WTC11 (cell line): ENCODE measurements around the gene NPIPA5. TPM values are rescaled to one million over a fixed set of nuclear protein-coding genes. Genes with fewer than 3 reads are reported as not detected.
A peak's percentile ranks its signal among the peaks of the same experiment; 100 is the strongest.
"Not testable (repeated sequence)": the region's sequence is repeated elsewhere in the genome, so short reads cannot be mapped to it uniquely, and the experiment has no call there.

ENCODE experiments used
- ATAC-seq: fragments of 200-7000 bp; cut with Tn5 transposase; 2 replicates; pipeline ENCODE4 v1.10.0; 2021; ENCODE audit warnings: mild to moderate bottlenecking, moderate library complexity
- Bru-seq: library from RNA; stranded (reverse); fragments of 400-500 nt; gene quantifications from one replicate; lab custom pipeline; 2021; lab: Mats Ljungman, UMichigan
- CTCF ChIA-PET: fragments of 300-600 bp; sonication (Branson Sonifier 250); formaldehyde crosslinking; loops from one replicate; lab custom pipeline; 2021; ENCODE audit warnings: antibody characterized with exemption; lab: Charles Lee
- POLR2A ChIA-PET: fragments of 350-600 bp; sonication (Branson Sonifier 250); formaldehyde crosslinking; loops from one replicate; lab custom pipeline; 2021; ENCODE audit warnings: antibody characterized with exemption; lab: Charles Lee
- DNase-seq: peaks from one replicate; pipeline ENCODE4 v3.0.0; 2021; ENCODE audit warnings: low spot score
- H3K27ac Mint-ChIP-seq: 2 replicates; pipeline ENCODE4 v1.8.0; 2021; ENCODE audit warnings: mixed read lengths
- H3K27me3 Mint-ChIP-seq: 2 replicates; pipeline ENCODE4 v1.8.0; 2021; ENCODE audit warnings: low read depth, mild to moderate bottlenecking, moderate library complexity, mixed read lengths
- H3K36me3 Mint-ChIP-seq: 2 replicates; pipeline ENCODE4 v1.8.0; 2021; ENCODE audit warnings: mixed read lengths
- H3K4me1 Mint-ChIP-seq: 2 replicates; pipeline ENCODE4 v1.8.0; 2022; ENCODE audit warnings: mixed read lengths
- H3K4me3 Mint-ChIP-seq: 2 replicates; pipeline ENCODE4 v1.8.0; 2021; ENCODE audit warnings: mild to moderate bottlenecking, moderate library complexity, mixed read lengths
- H3K9me3 Mint-ChIP-seq: 2 replicates; pipeline ENCODE4 v1.8.0; 2021; ENCODE audit warnings: mixed read lengths
- AR ChIP-seq: fragments of 250-450 bp; sonication (Bioruptor Pico); IDR thresholded peaks from 2 replicates; pipeline ENCODE4 v1.9.0; 2021; ENCODE audit warnings: mild to moderate bottlenecking
- ATF3 ChIP-seq: sonication (generic); formaldehyde crosslinking; conservative IDR thresholded peaks from 2 replicates; pipeline ENCODE4 v1.8.1; 2022; ENCODE audit warnings: mild to moderate bottlenecking, missing genetic modification reagents
- CDX4 ChIP-seq: fragments of 250-450 bp; sonication (Bioruptor Pico); IDR thresholded peaks from 2 replicates; pipeline ENCODE4 v1.9.0; 2021; ENCODE audit warnings: moderate library complexity, mild to moderate bottlenecking, inconsistent platforms, borderline replicate concordance
- CREB1 ChIP-seq: sonication (generic); formaldehyde crosslinking; IDR thresholded peaks from 2 replicates; pipeline ENCODE4 v1.8.0; 2023; ENCODE audit warnings: mild to moderate bottlenecking, missing genetic modification reagents
- E2F1 ChIP-seq: sonication (generic); formaldehyde crosslinking; IDR thresholded peaks from 2 replicates; pipeline ENCODE4 v1.8.0; 2022; ENCODE audit warnings: mild to moderate bottlenecking, missing genetic modification reagents
- ELF4 ChIP-seq: sonication (generic); formaldehyde crosslinking; IDR thresholded peaks from 2 replicates; pipeline ENCODE4 v1.8.1; 2022; ENCODE audit warnings: low read depth, mild to moderate bottlenecking, moderate library complexity, missing genetic modification reagents
- EMX1 ChIP-seq: fragments of 250-450 bp; sonication (Bioruptor Pico); IDR thresholded peaks from 2 replicates; pipeline ENCODE4 v1.8.0; 2021; ENCODE audit warnings: mild to moderate bottlenecking
- ERG ChIP-seq: fragments of 250-450 bp; sonication (Bioruptor Pico); IDR thresholded peaks from 2 replicates; pipeline ENCODE4 v1.8.0; 2021; ENCODE audit warnings: mild to moderate bottlenecking
- ESRRA ChIP-seq: sonication (generic); formaldehyde crosslinking; IDR thresholded peaks from 2 replicates; pipeline ENCODE4 v1.8.1; 2022; ENCODE audit warnings: mild to moderate bottlenecking, missing genetic modification reagents, borderline replicate concordance
- ETV6 ChIP-seq: sonication (generic); formaldehyde crosslinking; IDR thresholded peaks from 2 replicates; pipeline ENCODE4 v1.8.1; 2022; ENCODE audit warnings: mild to moderate bottlenecking, missing genetic modification reagents
- JAZF1 ChIP-seq: fragments of 250-450 bp; sonication (Bioruptor Pico); IDR thresholded peaks from 2 replicates; pipeline ENCODE4 v1.9.0; 2021; ENCODE audit warnings: moderate library complexity, mild to moderate bottlenecking, inconsistent platforms
- MLX ChIP-seq: sonication (generic); formaldehyde crosslinking; IDR thresholded peaks from 2 replicates; pipeline ENCODE4 v1.8.1; 2023; ENCODE audit warnings: mild to moderate bottlenecking, missing genetic modification reagents, moderate library complexity
- MXD4 ChIP-seq: fragments of 250-450 bp; sonication (Bioruptor Pico); IDR thresholded peaks from 2 replicates; pipeline ENCODE4 v1.8.0; 2021; ENCODE audit warnings: mild to moderate bottlenecking, moderate library complexity, borderline replicate concordance
- NFATC4 ChIP-seq: fragments of 250-450 bp; sonication (Bioruptor Pico); IDR thresholded peaks from 2 replicates; pipeline ENCODE4 v1.9.0; 2021; ENCODE audit warnings: mild to moderate bottlenecking
- NFE2L1 ChIP-seq: sonication (generic); formaldehyde crosslinking; IDR thresholded peaks from 2 replicates; pipeline ENCODE4 v1.8.1; 2023; ENCODE audit warnings: missing genetic modification reagents
- NFYB ChIP-seq: sonication (generic); formaldehyde crosslinking; conservative IDR thresholded peaks from 2 replicates; pipeline ENCODE4 v1.8.0; 2022; ENCODE audit warnings: low read depth, missing genetic modification reagents
- NR3C1 ChIP-seq: sonication (generic); formaldehyde crosslinking; conservative IDR thresholded peaks from 2 replicates; pipeline ENCODE4 v1.8.1; 2023; ENCODE audit warnings: low read depth, mild to moderate bottlenecking, missing genetic modification reagents
- SMAD3 ChIP-seq: sonication (generic); formaldehyde crosslinking; IDR thresholded peaks from 2 replicates; pipeline ENCODE4 v1.8.0; 2022; ENCODE audit warnings: missing genetic modification reagents, mild to moderate bottlenecking, borderline replicate concordance
- SP1 ChIP-seq: sonication (generic); formaldehyde crosslinking; conservative IDR thresholded peaks from 2 replicates; pipeline ENCODE4 v1.8.1; 2022; ENCODE audit warnings: missing genetic modification reagents
- TCF7 ChIP-seq: sonication (generic); formaldehyde crosslinking; IDR thresholded peaks from 2 replicates; pipeline ENCODE4 v1.8.0; 2022; ENCODE audit warnings: mild to moderate bottlenecking, low read depth, missing genetic modification reagents, moderate library complexity
- ZMAT4 ChIP-seq: fragments of 250-450 bp; sonication (Bioruptor Pico); IDR thresholded peaks from 2 replicates; pipeline ENCODE4 v1.9.0; 2021; ENCODE audit warnings: mild to moderate bottlenecking
- ZNF232 ChIP-seq: sonication (generic); formaldehyde crosslinking; IDR thresholded peaks from 2 replicates; pipeline ENCODE4 v1.8.0; 2022; ENCODE audit warnings: mild to moderate bottlenecking, missing genetic modification reagents
- ZNF263 ChIP-seq: sonication (generic); formaldehyde crosslinking; IDR thresholded peaks from 2 replicates; pipeline ENCODE4 v1.8.1; 2022; ENCODE audit warnings: low read depth, mild to moderate bottlenecking, moderate library complexity, missing genetic modification reagents
- ZNF396 ChIP-seq: fragments of 250-450 bp; sonication (Bioruptor Pico); IDR thresholded peaks from 2 replicates; pipeline ENCODE4 v1.8.0; 2021; ENCODE audit warnings: mild to moderate bottlenecking, moderate library complexity, borderline replicate concordance
- long read RNA-seq, 3 experiments: library from RNA in 1 of 3; library from capped mRNA in 1 of 3; library from polyadenylated mRNA in 1 of 3; unstranded in 2 of 3; stranded (forward) in 1 of 3; transcript quantifications; one replicate each; pipeline ENCODE4 v2.0.0, GENCODE V29; 2021
- total RNA-seq: library from RNA; stranded (reverse); gene quantifications from 3 replicates; pipeline ENCODE4 v1.2.3, GENCODE V29; 2021

Gene NPIPA5
- total RNA-seq (9.1 to 15.0 TPM (median 14.2 TPM) in 3 replicates), Bru-seq, nascent RNA (percentile 30 among the genes with signal in this experiment)
- long read RNA-seq, experiment 1, partial matches to known transcripts = 1 of 5 reads
- long read RNA-seq, experiment 1, other reads (novel, unspliced or antisense) = 4 of 5 reads
- long read RNA-seq, experiment 2, partial matches to known transcripts = 0 of 2 reads
- long read RNA-seq, experiment 2, other reads (novel, unspliced or antisense) = 2 of 2 reads
- long read RNA-seq, experiment 3, partial matches to known transcripts = 0 of 1 reads
- long read RNA-seq, experiment 3, other reads (novel, unspliced or antisense) = 1 of 1 reads

GRCh38 chr16:15378194-15378593 lies at the start of gene NPIPA5:
NPIPA5 (minus strand) TSS chr16:15378294; CDS start chr16:15378294, 0 bp downstream.
- ATAC-seq, H3K36me3 Mint-ChIP-seq, H3K27ac Mint-ChIP-seq, H3K4me3 Mint-ChIP-seq, H3K27me3 Mint-ChIP-seq, CTCF ChIA-PET, H3K9me3 Mint-ChIP-seq, DNase-seq, POLR2A ChIA-PET, H3K4me1 Mint-ChIP-seq: not testable (repeated sequence)

- no peaks in the 10 kb centered on the region for H3K36me3 Mint-ChIP-seq
- CTCF ChIA-PET = interaction anchor here (0.7 to 1.1 kb wide), 3 partner anchors 22 to 123 kb away, joined by 3 to 4 read pairs (median 3); no protein-coding TSS in a partner anchor
- no peak for ATAC-seq
- H3K27ac Mint-ChIP-seq = no peak overlapping the region
- no peak overlapping the region for H3K4me3 Mint-ChIP-seq
- no peaks in the 10 kb centered on the region for H3K27me3 Mint-ChIP-seq
- POLR2A ChIA-PET = interaction anchor here (0.6 kb wide), 1 partner anchor 183 kb away, joined by 7 read pairs; no protein-coding TSS in a partner anchor
- TF ChIP-seq NR3C1 (CRISPR knock-in tag) (no peak), JAZF1 (CRISPR knock-in tag) (no peak), ESRRA (CRISPR knock-in tag) (no peak), AR (CRISPR knock-in tag) (no peak), ZMAT4 (no peak), SMAD3 (CRISPR knock-in tag) (no peak), ZNF263 (CRISPR knock-in tag) (no peak)
- peaks cover 2% of the 10 kb centered on the region; the same call in 1 of the 2 replicates for H3K4me1 Mint-ChIP-seq
- no peaks in the 10 kb centered on the region for H3K9me3 Mint-ChIP-seq
- no peak for DNase-seq
Observed at GRCh38 chr16:15427648-15428239, 49.6 kb upstream of the NPIPA5 start.

GRCh38 chr16:15426796-15427195 lies 48.7 kb upstream of the NPIPA5 start:
- no peak for TF ChIP-seq NFE2L1 (CRISPR knock-in tag)
- no peak for TF ChIP-seq ETV6 (CRISPR knock-in tag)
- TF ChIP-seq MXD4 = no peak
- TF ChIP-seq NFYB (CRISPR knock-in tag) = no peak
- no peak for TF ChIP-seq ZNF263 (CRISPR knock-in tag)
- TF ChIP-seq CREB1 (CRISPR knock-in tag) = no peak
- TF ChIP-seq E2F1 (CRISPR knock-in tag) = no peak
- no peak for TF ChIP-seq TCF7 (CRISPR knock-in tag)
- no peak for TF ChIP-seq ZNF396 (CRISPR knock-in tag)
- no peak for TF ChIP-seq ELF4 (CRISPR knock-in tag)
- TF ChIP-seq NR3C1 (CRISPR knock-in tag) = no peak
- no peak for TF ChIP-seq ZNF232 (CRISPR knock-in tag)
- TF ChIP-seq CDX4 (CRISPR knock-in tag) = no peak
- no peak for TF ChIP-seq NFATC4 (CRISPR knock-in tag)
- no peak for TF ChIP-seq ERG
- TF ChIP-seq SP1 (CRISPR knock-in tag) = no peak
- no peak for TF ChIP-seq MLX
- TF ChIP-seq SMAD3 (CRISPR knock-in tag) = no peak
- TF ChIP-seq ATF3 (CRISPR knock-in tag) = no peak
- no peak for TF ChIP-seq EMX1
- POLR2A ChIA-PET = no interaction called here
- ATAC-seq = no peak
- H3K9me3 Mint-ChIP-seq = no peaks in the 10 kb centered on the region
- CTCF ChIA-PET = no interaction called here
- H3K36me3 Mint-ChIP-seq = no peaks in the 10 kb centered on the region
- no peak overlapping the region; the same call in 1 of the 2 replicates for H3K27ac Mint-ChIP-seq
- H3K4me3 Mint-ChIP-seq = no peak overlapping the region
- no peak for DNase-seq
- H3K27me3 Mint-ChIP-seq = no peaks in the 10 kb centered on the region
- H3K4me1 Mint-ChIP-seq = peaks cover 2% of the 10 kb centered on the region; the same call in 1 of the 2 replicates
